Activated naive CD8-positive, alpha-beta T cell treated with anti-CD3 and anti-CD28 coated beads, Interleukin-2, amount 50 U/mL, for 24 hours (primary cell): Measurements from ENCODE around the gene CGB2.
"Not testable (repeated sequence)": the region's sequence is repeated elsewhere in the genome, so short reads cannot be mapped to it uniquely, and the experiment has no call there.

Experiments
- ATAC-seq: fragments of 150-1000 bp; cut with Tn5 transposase; one replicate; pipeline ENCODE4 v1.10.0; 2021
- DNase-seq: peaks from one replicate; pipeline ENCODE4 v3.0.0; 2021
- H3K27ac Mint-ChIP-seq: one replicate; pipeline ENCODE4 v1.8.0; 2021; ENCODE audit warnings: mild to moderate bottlenecking, mixed read lengths
- H3K27me3 Mint-ChIP-seq: one replicate; pipeline ENCODE4 v1.8.0; 2021; ENCODE audit warnings: mixed read lengths
- H3K36me3 Mint-ChIP-seq: one replicate; pipeline ENCODE4 v1.8.0; 2021; ENCODE audit warnings: low read depth, mixed read lengths
- H3K4me1 Mint-ChIP-seq: one replicate; pipeline ENCODE4 v1.8.0; 2021; ENCODE audit warnings: mixed read lengths
- H3K4me3 Mint-ChIP-seq: one replicate; pipeline ENCODE4 v1.8.0; 2021; ENCODE audit warnings: mild to moderate bottlenecking, moderate library complexity, mixed read lengths
- H3K9me3 Mint-ChIP-seq: one replicate; pipeline ENCODE4 v1.8.0; 2021; ENCODE audit warnings: mixed read lengths

CGB2 gene

DNA sequence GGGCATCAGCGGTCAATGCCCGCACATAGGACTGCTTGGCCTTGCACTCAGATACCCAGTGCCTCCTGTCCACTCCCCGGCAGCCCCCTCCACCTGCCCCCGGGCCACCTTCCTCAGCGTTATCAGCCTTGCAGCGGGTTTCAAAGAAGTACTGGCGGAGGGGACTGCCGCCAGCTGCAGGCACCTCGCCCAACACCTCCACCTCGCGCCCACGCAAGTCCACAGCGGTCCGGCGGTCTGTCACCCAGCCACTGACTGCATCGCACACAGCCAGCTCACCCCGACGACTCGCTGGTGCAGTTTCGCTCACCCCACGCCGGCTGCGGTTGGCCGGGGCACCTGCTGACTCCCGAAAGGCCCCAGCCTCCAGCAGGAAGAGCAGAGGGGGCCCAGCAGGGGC is 29.8 kb downstream of the CGB2 start:
- Mint-ChIP-seq H3K9me3 (no peaks in the 10 kb centered on the region), H3K27me3 (peaks cover 64% of the 10 kb centered on the region), H3K4me1 (peaks cover 14% of the 10 kb centered on the region), H3K27ac (no peak overlapping the region), H3K36me3 (no peaks in the 10 kb centered on the region), H3K4me3 (no peak overlapping the region)
- no peak for DNase-seq
- ATAC-seq: no peak

- Mint-ChIP-seq H3K9me3 (no peaks in the 10 kb centered on the region), H3K36me3 (no peaks in the 10 kb centered on the region), H3K27ac (no peak overlapping the region), H3K4me1 (no peaks in the 10 kb centered on the region), H3K4me3 (no peak overlapping the region), H3K27me3 (peaks cover 57% of the 10 kb centered on the region)
- ATAC-seq: no peak
- DNase-seq: no peak
Observed at GRCh38 chr19:49064029-49064629, 32.4 kb downstream of the CGB2 start.

DNA sequence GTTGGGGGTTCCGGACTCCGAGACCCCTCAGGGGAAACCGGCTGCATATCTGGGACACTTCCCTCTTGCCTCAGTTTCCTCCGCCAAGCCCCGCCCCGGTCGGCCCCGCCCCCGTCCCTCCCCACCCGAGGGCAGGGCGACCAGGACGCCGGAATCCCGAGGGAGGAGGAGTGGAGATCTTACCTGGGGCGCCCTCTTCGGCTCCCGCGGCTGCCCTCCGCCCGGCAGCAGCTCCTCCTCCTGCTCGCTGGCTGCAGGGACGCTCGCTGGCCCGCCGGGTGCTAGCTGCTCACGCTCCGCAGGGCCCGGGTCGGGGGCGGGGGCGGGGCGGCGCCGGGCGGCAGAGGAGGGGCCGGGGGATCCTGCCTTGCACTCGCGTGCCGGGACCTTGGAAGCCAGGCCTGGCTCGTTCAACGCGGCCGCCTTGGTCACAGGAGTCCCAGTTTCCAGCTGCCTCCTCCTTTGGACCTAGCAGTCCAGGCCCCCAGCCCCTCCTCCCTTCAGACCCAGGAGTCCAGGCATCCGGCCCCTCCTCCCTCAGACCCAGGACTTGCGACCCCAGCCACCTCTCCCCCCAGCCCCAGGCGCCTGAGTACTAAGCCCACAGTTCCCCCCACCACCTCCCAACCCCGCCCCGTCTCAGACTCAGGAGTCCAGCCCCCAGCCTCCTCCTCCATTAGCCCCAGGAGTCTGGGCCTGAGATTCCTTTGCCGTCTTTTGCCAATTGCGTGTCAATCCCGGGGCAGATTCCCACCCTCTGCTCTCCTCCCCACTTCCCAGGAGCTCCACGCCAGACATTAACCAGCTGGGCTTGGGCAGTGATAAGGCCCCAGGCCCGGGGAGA is 33.3 kb downstream of the CGB2 start, which contains the start of gene NTF4:
Gene NTF4 (minus strand): TSS at position 51 of the 844 bp plus-strand sequence. CDS start 2,821 bp downstream, outside the sequence.
- ATAC-seq (no peak), DNase-seq (no peak)
- H3K27ac Mint-ChIP-seq: no peak within 1 kb of the TSS
- H3K36me3 Mint-ChIP-seq: no peaks in the 10 kb centered on the region
- peaks cover 56% of the 10 kb centered on the region for H3K27me3 Mint-ChIP-seq
- H3K4me1 Mint-ChIP-seq: no peaks in the 10 kb centered on the region
- no peak within 1 kb of the TSS for H3K4me3 Mint-ChIP-seq
- no peaks in the 10 kb centered on the region for H3K9me3 Mint-ChIP-seq

GRCh38 chr19:49065905-49066512 is 34.3 kb downstream of the CGB2 start:
- Mint-ChIP-seq H3K4me3 (no peak overlapping the region), H3K9me3 (no peaks in the 10 kb centered on the region), H3K27me3 (peaks cover 54% of the 10 kb centered on the region), H3K36me3 (peaks cover 3% of the 10 kb centered on the region), H3K4me1 (no peaks in the 10 kb centered on the region), H3K27ac (no peak overlapping the region)
- ATAC-seq: no peak
- DNase-seq: no peak

GRCh38 chr19:49067554-49067953 is 35.9 kb downstream of the CGB2 start:
- ATAC-seq: no peak
- Mint-ChIP-seq H3K27me3 (peaks cover 63% of the 10 kb centered on the region), H3K36me3 (peaks cover 3% of the 10 kb centered on the region)

DNA sequence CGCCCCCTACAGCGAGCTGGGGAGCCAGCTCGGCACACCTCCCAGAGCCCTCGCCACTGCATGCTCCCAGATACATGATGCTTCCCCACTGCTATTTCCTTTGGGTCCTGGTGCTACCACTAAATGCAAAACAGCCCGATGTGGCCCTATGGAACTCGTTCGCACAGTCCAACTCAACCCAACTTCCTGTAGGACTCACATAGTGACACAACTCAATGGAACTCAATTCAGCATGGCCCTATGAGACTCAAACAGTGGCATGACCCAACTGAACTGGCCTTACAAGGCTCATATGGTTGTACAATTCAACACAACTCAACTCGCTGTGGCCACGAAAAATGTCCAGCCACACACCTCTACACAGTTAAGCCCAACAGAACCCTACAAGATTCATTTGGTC is 37.3 kb downstream of the CGB2 start:
- no peak overlapping the region for H3K27ac Mint-ChIP-seq
- H3K27me3 Mint-ChIP-seq: peaks cover 67% of the 10 kb centered on the region
- ATAC-seq (no peak), DNase-seq (no peak)
- no peaks in the 10 kb centered on the region for H3K9me3 Mint-ChIP-seq
- no peak overlapping the region for H3K4me3 Mint-ChIP-seq
- H3K36me3 Mint-ChIP-seq: peaks cover 5% of the 10 kb centered on the region
- peaks cover 10% of the 10 kb centered on the region for H3K4me1 Mint-ChIP-seq

More at GRCh38 chr19:49067554-49067953, 35.9 kb downstream of the CGB2 start:
- Mint-ChIP-seq H3K4me3 (no peak overlapping the region), H3K4me1 (no peaks in the 10 kb centered on the region), H3K9me3 (no peaks in the 10 kb centered on the region), H3K27ac (no peak overlapping the region)
- no peak for DNase-seq

- DNase-seq: no peak
- H3K36me3 Mint-ChIP-seq: peaks cover 5% of the 10 kb centered on the region
- peaks cover 10% of the 10 kb centered on the region for H3K4me1 Mint-ChIP-seq
- no peaks in the 10 kb centered on the region for H3K9me3 Mint-ChIP-seq
- H3K4me3 Mint-ChIP-seq: no peak overlapping the region
- peaks cover 70% of the 10 kb centered on the region for H3K27me3 Mint-ChIP-seq
- no peak for ATAC-seq
- no peak overlapping the region for H3K27ac Mint-ChIP-seq
Observed at GRCh38 chr19:49070416-49070815, 38.7 kb downstream of the CGB2 start.

GRCh38 chr19:49071860-49072547 is 40.3 kb downstream of the CGB2 start:
- ATAC-seq: no peak
- Mint-ChIP-seq H3K36me3 (peaks cover 5% of the 10 kb centered on the region), H3K27ac (no peak overlapping the region), H3K4me3 (no peak overlapping the region), H3K4me1 (peaks cover 10% of the 10 kb centered on the region), H3K9me3 (no peaks in the 10 kb centered on the region), H3K27me3 (peaks cover 61% of the 10 kb centered on the region)
- DNase-seq: peak; percentile 33

GRCh38 chr19:49073514-49074378 is 42.1 kb downstream of the CGB2 start:
- Mint-ChIP-seq H3K36me3 (peaks cover 5% of the 10 kb centered on the region), H3K4me3 (peak overlapping the region; percentile 8), H3K27me3 (peaks cover 53% of the 10 kb centered on the region)

GRCh38 chr19:49074869-49075268 is 43.2 kb downstream of the CGB2 start:
- H3K9me3 Mint-ChIP-seq, ATAC-seq, DNase-seq, H3K36me3 Mint-ChIP-seq, H3K4me3 Mint-ChIP-seq, H3K27ac Mint-ChIP-seq: not testable (repeated sequence)
- Mint-ChIP-seq H3K4me1 (peaks cover 10% of the 10 kb centered on the region), H3K27me3 (peaks cover 44% of the 10 kb centered on the region)

More at GRCh38 chr19:49073514-49074378, 42.1 kb downstream of the CGB2 start:
- DNase-seq: no peak
- ATAC-seq: no peak
- Mint-ChIP-seq H3K27ac (no peak overlapping the region), H3K9me3 (no peaks in the 10 kb centered on the region), H3K4me1 (peaks cover 10% of the 10 kb centered on the region)

DNA sequence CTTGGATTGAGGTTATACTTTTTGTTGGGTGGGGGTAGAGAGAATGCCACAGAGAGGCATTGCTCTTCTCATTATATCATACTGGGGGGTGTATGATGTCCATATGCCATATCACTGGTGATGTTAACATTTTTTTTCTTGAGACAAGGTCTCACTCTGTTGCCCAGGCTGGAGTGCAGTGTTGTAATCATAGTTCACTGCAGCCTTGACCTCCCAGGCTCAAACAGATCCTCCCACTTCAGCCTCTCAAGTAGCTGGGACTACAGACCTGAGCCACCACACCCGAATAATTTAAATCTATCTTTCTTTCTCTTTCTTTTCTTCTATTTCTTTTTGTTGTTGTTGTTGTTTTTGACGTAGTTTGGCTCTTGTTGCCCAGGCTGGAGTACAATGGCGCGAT is 48.7 kb downstream of the CGB2 start:
- no peak for DNase-seq
- Mint-ChIP-seq H3K4me3 (no peak overlapping the region), H3K4me1 (peaks cover 9% of the 10 kb centered on the region), H3K9me3 (no peaks in the 10 kb centered on the region), H3K27me3 (peaks cover 11% of the 10 kb centered on the region), H3K36me3 (peaks cover 6% of the 10 kb centered on the region), H3K27ac (no peak overlapping the region)
- no peak for ATAC-seq

DNA sequence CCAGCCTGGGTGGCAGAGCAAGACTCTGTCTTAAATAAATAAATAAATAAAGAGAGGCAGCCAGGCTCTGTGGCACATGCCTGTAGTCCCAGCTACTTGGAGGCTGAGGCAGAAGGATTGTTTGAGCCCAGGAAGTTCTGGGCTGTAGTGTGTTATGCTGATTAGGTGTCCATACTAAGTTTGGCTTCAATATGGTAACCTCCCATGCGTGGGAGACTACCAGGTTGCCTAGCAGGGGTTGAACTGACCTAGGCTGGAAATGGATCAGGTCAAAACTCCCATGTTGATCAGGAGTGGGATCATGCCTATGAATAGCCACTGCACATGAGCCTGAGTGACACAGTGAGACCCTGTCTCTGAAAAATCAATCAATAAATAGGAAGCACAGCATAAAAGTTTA is 49.6 kb downstream of the CGB2 start:
- no peaks in the 10 kb centered on the region for H3K9me3 Mint-ChIP-seq
- ATAC-seq: no peak
- peaks cover 13% of the 10 kb centered on the region for H3K4me1 Mint-ChIP-seq
- H3K4me3 Mint-ChIP-seq: no peak overlapping the region
- DNase-seq: no peak
- H3K27ac Mint-ChIP-seq: no peak overlapping the region
- H3K36me3 Mint-ChIP-seq: peaks cover 13% of the 10 kb centered on the region
- H3K27me3 Mint-ChIP-seq: peaks cover 9% of the 10 kb centered on the region
